H1 (cell line): ENCODE data around the gene DOCK10. TPM values are rescaled to one million over a fixed set of nuclear protein-coding genes. Genes with fewer than 3 reads are reported as not detected.

Experiments
- CBX8 ChIP-seq: fragments of 300-800, 300-1000 bp; sonication (generic); IDR thresholded peaks from 2 replicates; pipeline ENCODE4 v1.7.1; 2016; ENCODE audit warnings: low read depth, low read length, borderline replicate concordance
- CTCF ChIP-seq, 3 experiments: IDR thresholded peaks; 1 replicate in 2 of 3; 2 replicates in 1 of 3; pipeline versions ENCODE4 v1.5.1 to v1.6.1; 2011; ENCODE audit warnings: low read length in 3 of 3, mild to moderate bottlenecking in 3 of 3, inconsistent platforms in 2 of 3, low read depth in 1 of 3, moderate library complexity in 1 of 3; ENCODE audit not compliant: insufficient read depth in 1 of 3; ENCODE audit errors: control extremely low read depth in 1 of 3
- SAP30 ChIP-seq: fragments of 300-600 bp; sonication (generic); IDR thresholded peaks from 2 replicates; pipeline ENCODE4 v1.7.1; 2012; ENCODE audit warnings: low read length, moderate library complexity, mild to moderate bottlenecking, inconsistent platforms; ENCODE audit not compliant: insufficient read depth, insufficient replicate concordance
- polyA plus RNA-seq, 7 experiments: library from polyadenylated mRNA; depleted of rRNA in 3 of 7; stranded (reverse) in 5 of 7; unstranded in 2 of 7; fragments of >200 nt in 5 of 7; fragments of 200-250 nt in 2 of 7; gene quantifications; 1 replicate in 5 of 7; 2 replicates in 1 of 7; 4 replicates in 1 of 7; pipeline versions ENCODE4 v1.2.1 to v1.2.3, GENCODE V29; 2011 to 2013; ENCODE audit warnings: missing spikeins in 2 of 7, mixed read lengths in 2 of 7
- total RNA-seq: library from RNA; stranded (reverse); fragmentation: NEBNext Ultra II Directional; extraction: Animal tissue kit (Norgen Biotek cat#: 25700); gene quantifications from 2 replicates; pipeline ENCODE4 v1.2.1, GENCODE V29; 2021

The DOCK10 gene
- total and polyA plus RNA-seq, 2 of the 8 experiments (the other 6 are each of a cell fraction or from before 2014, with no cell fraction given) = 0.33 to 1.6 TPM

GRCh38 chr2:224801360-224801759 is 240.9 kb downstream of the DOCK10 start (continued):
- TF ChIP-seq SAP30 = no peak
- TF ChIP-seq CBX8 = no peak
- no peak for TF ChIP-seq CTCF (IDR thresholded peaks at IDR 0.05; ENCODE audit: control extremely low read depth in 1 of 3, insufficient read depth in 1 of 3, low read depth in 1 of 3, low read length in 3 of 3)
